Measurements from ENCODE around the gene ATG4C. TPM values are rescaled to one million over a fixed set of nuclear protein-coding genes. Genes with fewer than 3 reads are reported as not detected.
"Not testable (repeated sequence)": the region's sequence is repeated elsewhere in the genome, so short reads cannot be mapped to it uniquely, and the experiment has no call there.

The ATG4C gene
- total and polyA plus RNA-seq, 2 of the 4 experiments (the other 2 are of a cell fraction), result 4.7 to 7.2 TPM

GRCh38 chr1:62753031-62753965 lies 30.6 kb upstream of the ATG4C start (continued):
- no peak for TF ChIP-seq RAD21 (IDR thresholded peaks at IDR 0.05; ENCODE audit: low read length)

- POLR2A ChIA-PET (ENCODE audit: unreplicated experiment); H2AFZ ChIP-seq (replicated peaks; ENCODE audit: low read length, poor library complexity); CTCF ChIA-PET; H3K27me3 ChIP-seq (ENCODE audit: control insufficient read depth, insufficient read depth, low read length); H3K79me1 ChIP-seq (ENCODE audit: low read depth in 1 of 2, low read length in 2 of 2); H3K4me3 ChIP-seq (ENCODE audit: insufficient read depth, low read depth, low read length); H4K5ac ChIP-seq (ENCODE audit: low read depth, low read length); H2AK9ac ChIP-seq (replicated peaks; ENCODE audit: low read depth, low read length, poor library complexity); H2BK20ac ChIP-seq (ENCODE audit: low read depth, low read length); H3K18ac ChIP-seq (ENCODE audit: low read depth, low read length); H2BK5ac ChIP-seq (ENCODE audit: low read depth, low read length, poor library complexity, severe bottlenecking); H3K4me2 ChIP-seq (ENCODE audit: low read depth, low read length); DNase-seq; H3K4me1 ChIP-seq (ENCODE audit: control insufficient read depth, insufficient read depth, low read length); H3K23ac ChIP-seq (ENCODE audit: low read depth, low read length); H3K36me3 ChIP-seq (ENCODE audit: control insufficient read depth, insufficient read depth, low read length); H3K27ac ChIP-seq (ENCODE audit: insufficient read depth, low read length); H3K56ac ChIP-seq (ENCODE audit: extremely low read depth, insufficient read depth, low read length); H4K8ac ChIP-seq (ENCODE audit: low read depth in 2 of 2, low read length in 2 of 2); H3K9me1 ChIP-seq (ENCODE audit: insufficient read depth, low read length); H3K9me3 ChIP-seq (ENCODE audit: control insufficient read depth, insufficient read depth, low read length); ATAC-seq (ENCODE audit: low read depth); H3K4ac ChIP-seq (ENCODE audit: low read depth, low read length); H2BK15ac ChIP-seq (ENCODE audit: low read depth, low read length); H3K14ac ChIP-seq (replicated peaks; ENCODE audit: low read depth, low read length); BruUV-seq (replicated peaks); dilution Hi-C loops (cut with HindIII; ENCODE audit: low sequenced_read_pairs, unreplicated experiment); H3K9ac ChIP-seq (ENCODE audit: low read depth, low read length); in situ Hi-C loops (cut with MboI; ENCODE audit: low sequenced_read_pairs); H2AK5ac ChIP-seq (ENCODE audit: low read depth, low read length); H2BK120ac ChIP-seq (ENCODE audit: low read depth, low read length); intact Hi-C loops (cut with micrococcal nuclease); H4K20me1 ChIP-seq (ENCODE audit: insufficient read depth, low read length); H4K91ac ChIP-seq (ENCODE audit: insufficient read depth, low read depth, low read length): not testable (repeated sequence)
- WGBS, 2 experiments (ENCODE audit: extremely low coverage in 2 of 2, insufficient read length in 1 of 2), result 80% methylated on average over 2 of the region's 13 CpGs; no CpG with 5 or more reads in 1 of the 2 experiments
Observed at GRCh38 chr1:62754938-62755337, 29.0 kb upstream of the ATG4C start.

- dilution Hi-C loops (cut with HindIII; ENCODE audit: low sequenced_read_pairs, unreplicated experiment); H4K8ac ChIP-seq (ENCODE audit: low read depth in 2 of 2, low read length in 2 of 2): not testable (repeated sequence)
Observed at GRCh38 chr1:62756255-62756884, 27.6 kb upstream of the ATG4C start.

More at GRCh38 chr1:62756255-62756884, 27.6 kb upstream of the ATG4C start:
- H3K18ac ChIP-seq (ENCODE audit: low read depth, low read length); H3K9me3 ChIP-seq (ENCODE audit: control insufficient read depth, insufficient read depth, low read length); H3K27ac ChIP-seq (ENCODE audit: insufficient read depth, low read length); H3K4me2 ChIP-seq (ENCODE audit: low read depth, low read length); intact Hi-C loops (cut with micrococcal nuclease); H2BK15ac ChIP-seq (ENCODE audit: low read depth, low read length); H4K91ac ChIP-seq (ENCODE audit: insufficient read depth, low read depth, low read length); H2AFZ ChIP-seq (replicated peaks; ENCODE audit: low read length, poor library complexity); H3K79me1 ChIP-seq (ENCODE audit: low read depth in 1 of 2, low read length in 2 of 2); H2AK5ac ChIP-seq (ENCODE audit: low read depth, low read length); H3K9me1 ChIP-seq (ENCODE audit: insufficient read depth, low read length); H3K23ac ChIP-seq (ENCODE audit: low read depth, low read length); H4K20me1 ChIP-seq (ENCODE audit: insufficient read depth, low read length); H2BK120ac ChIP-seq (ENCODE audit: low read depth, low read length); ATAC-seq (ENCODE audit: low read depth); H3K9ac ChIP-seq (ENCODE audit: low read depth, low read length); H4K5ac ChIP-seq (ENCODE audit: low read depth, low read length); DNase-seq; H3K14ac ChIP-seq (replicated peaks; ENCODE audit: low read depth, low read length); H2AK9ac ChIP-seq (replicated peaks; ENCODE audit: low read depth, low read length, poor library complexity); H2BK5ac ChIP-seq (ENCODE audit: low read depth, low read length, poor library complexity, severe bottlenecking); H3K4me3 ChIP-seq (ENCODE audit: insufficient read depth, low read depth, low read length); H3K4me1 ChIP-seq (ENCODE audit: control insufficient read depth, insufficient read depth, low read length); H3K56ac ChIP-seq (ENCODE audit: extremely low read depth, insufficient read depth, low read length); BruUV-seq (replicated peaks); H3K4ac ChIP-seq (ENCODE audit: low read depth, low read length); H3K27me3 ChIP-seq (ENCODE audit: control insufficient read depth, insufficient read depth, low read length); H2BK20ac ChIP-seq (ENCODE audit: low read depth, low read length); in situ Hi-C loops (cut with MboI; ENCODE audit: low sequenced_read_pairs); H3K36me3 ChIP-seq (ENCODE audit: control insufficient read depth, insufficient read depth, low read length): not testable (repeated sequence)
- WGBS, 2 experiments (ENCODE audit: extremely low coverage in 2 of 2, insufficient read length in 1 of 2), result no CpG with 5 or more reads among the region's 5 CpGs
- POLR2A ChIA-PET (ENCODE audit: unreplicated experiment), result interaction anchor here (0.6 kb wide), 1 partner anchor 255 kb away, joined by 3 read pairs; no protein-coding TSS in a partner anchor
- CTCF ChIA-PET, result interaction anchor here (0.6 kb wide), 1 partner anchor 23 kb away, joined by 3 read pairs; no protein-coding TSS in a partner anchor

All from IMR-90 (cell line).